Measurements from ENCODE around the gene TMEM234.
A peak's percentile ranks its signal among the peaks of the same experiment; 100 is the strongest.
"Not testable (repeated sequence)": the region's sequence is repeated elsewhere in the genome, so short reads cannot be mapped to it uniquely, and the experiment has no call there.

The TMEM234 gene

DNA sequence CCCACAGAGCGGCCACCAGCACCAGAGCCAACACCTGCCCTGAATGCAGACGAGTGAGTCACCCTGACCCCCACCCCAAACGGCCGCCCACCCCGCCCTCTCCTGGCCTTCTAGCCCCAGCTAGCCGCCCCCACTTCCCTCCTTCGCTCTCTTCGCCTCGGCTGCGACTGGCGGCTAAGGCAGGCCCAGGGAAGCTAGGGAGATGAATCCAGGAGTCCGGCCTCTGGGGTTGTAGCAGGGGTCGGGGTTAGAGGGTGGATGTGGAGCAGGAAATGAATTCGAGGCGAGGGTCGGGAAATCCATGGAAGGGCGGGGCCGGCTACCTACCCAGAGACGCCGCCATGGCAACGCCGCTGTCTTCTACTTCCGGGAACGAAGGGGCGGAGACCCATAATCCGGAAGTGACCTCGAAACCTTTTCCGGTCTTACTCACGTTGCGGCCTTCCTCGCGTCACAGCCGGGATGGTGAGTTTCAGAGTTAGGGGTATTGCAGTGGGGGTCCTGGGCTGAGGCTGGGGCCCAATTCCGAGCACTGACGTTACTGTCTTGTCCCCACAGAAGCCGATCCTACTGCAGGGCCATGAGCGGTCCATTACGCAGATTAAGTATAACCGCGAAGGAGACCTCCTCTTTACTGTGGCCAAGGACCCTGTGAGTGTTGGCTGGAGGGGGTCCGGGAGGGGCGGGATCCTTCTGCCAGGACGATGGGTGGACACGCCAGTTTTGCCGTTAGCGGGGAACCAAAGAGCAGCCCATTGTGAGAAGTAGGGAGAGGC, at the start of gene TMEM234, which contains the start of gene EIF3I:
Gene TMEM234, minus strand, starts transcription at position 374 of the 776 bp plus-strand sequence. Its CDS starts 31 bp downstream, at position 343.
Gene EIF3I, plus strand, starts transcription at position 428 of the 776 bp plus-strand sequence. Its CDS starts 35 bp downstream, at position 463.
- H3K4me3 ChIP-seq (ENCODE audit: low read depth, low read length), result peak within 1 kb of the TSS; percentile 96

DNA sequence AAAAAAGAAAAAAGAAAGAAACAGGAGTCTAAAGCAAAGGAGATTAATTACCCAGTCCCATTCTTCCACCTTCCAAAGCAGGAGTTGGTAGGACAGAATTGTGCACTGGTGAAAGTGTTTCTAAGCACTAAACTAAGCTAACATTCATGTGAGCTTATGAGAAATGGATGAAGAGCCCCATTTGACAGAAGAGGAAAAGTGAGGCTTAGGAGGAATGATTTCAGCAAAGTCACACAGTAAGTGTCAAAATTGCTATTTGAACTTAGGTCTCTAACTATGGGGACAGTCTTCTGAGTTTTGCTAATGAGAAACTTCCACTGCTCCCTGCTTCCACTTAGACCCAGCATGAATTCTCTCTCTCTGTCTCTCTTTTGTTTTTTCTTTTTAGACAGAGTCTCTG, 47.6 kb upstream of the TMEM234 start:
- no peak overlapping the region for H3K4me3 ChIP-seq (ENCODE audit: low read depth, low read length)

DNA sequence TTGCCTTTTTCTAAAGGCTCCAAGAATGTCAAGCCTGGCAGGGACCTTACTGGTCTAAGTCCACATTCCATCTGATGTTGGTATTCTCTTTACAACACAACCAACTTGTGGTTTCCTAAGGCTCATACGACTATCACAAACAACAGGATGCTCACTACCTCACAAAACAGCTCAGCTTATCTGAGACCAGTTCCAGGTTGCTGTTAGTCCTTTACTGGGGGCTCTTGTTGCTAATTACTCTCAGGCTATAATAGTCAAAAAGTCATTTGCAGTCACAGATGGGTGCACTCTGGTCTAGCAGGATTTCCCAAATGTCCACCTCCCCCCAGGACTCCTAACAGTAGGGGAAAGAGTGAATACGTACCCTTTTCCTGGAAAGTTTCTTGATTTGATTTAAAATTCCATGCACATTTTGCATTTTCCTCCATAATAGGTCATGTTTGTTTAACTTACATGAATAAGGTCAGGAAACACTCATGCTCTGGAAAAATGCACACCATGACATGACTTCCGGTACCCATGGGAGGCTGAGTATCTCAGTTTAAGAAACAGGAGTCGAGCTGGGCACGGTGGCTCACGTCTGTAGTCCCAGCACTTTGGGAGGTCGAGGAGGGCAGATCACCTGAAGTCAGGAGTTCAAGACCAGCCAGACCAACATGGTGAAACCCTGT, 44.9 kb upstream of the TMEM234 start:
- H3K4me3 ChIP-seq (ENCODE audit: low read depth, low read length), result no peak overlapping the region

DNA sequence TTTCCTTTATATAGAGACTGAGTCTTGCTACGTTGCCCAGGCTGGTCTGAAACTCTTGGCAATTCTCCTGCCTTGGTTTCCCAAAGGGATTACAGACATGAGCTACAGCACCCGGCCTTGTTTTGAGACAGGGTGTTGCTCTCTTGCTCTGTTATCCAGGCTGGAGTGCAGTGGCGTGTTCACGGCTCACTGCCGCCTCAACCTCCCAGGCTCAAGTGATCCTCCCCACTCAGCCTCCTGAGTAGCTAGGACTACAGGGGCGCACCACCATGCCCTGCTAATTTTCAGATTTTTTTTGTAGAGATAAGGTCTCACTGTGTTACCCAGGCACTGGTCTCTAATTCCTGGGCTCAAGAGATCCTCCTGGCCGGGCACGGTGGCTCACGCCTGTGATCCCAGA, 43.7 kb upstream of the TMEM234 start:
- no peak overlapping the region for H3K4me3 ChIP-seq (ENCODE audit: low read depth, low read length)

DNA sequence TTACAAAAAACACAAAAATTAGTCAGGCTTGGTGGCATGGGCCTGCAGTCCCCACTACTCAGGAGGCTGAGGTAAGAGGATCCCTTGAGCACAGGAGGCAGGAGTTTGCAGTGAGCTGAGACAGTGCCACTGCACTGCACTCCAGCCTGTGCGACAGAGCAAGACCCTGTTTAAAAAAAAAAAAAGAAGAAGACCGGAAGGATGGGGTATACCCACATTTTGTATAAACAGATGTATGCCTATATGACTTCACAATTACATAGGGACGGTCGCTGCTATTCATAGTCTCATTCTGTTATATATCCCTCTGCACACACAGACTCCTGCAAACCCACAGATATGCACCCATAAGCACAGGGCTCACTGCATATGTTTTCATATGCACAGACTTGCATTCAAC, 41.6 kb upstream of the TMEM234 start:
- no peak overlapping the region for H3K4me3 ChIP-seq (ENCODE audit: low read depth, low read length)

DNA sequence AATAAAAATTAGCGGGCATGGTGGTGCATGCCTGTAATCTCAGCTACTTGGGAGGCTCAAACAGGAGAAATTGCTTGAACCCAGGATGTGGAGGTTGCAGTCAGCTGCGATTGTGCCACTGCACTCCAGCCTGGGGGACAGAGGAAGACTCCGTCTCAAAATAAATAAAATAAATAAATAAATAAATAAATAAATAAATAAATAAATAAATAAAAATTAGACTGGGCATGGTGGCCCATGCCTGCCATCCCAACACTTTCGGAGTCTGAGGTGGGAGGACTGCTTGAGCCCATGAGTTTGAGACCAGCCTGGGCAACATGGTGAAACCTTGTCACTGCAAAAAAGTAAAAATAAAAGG, 41.1 kb upstream of the TMEM234 start:
- H3K4me3 ChIP-seq (ENCODE audit: low read depth, low read length), result not testable (repeated sequence)

DNA sequence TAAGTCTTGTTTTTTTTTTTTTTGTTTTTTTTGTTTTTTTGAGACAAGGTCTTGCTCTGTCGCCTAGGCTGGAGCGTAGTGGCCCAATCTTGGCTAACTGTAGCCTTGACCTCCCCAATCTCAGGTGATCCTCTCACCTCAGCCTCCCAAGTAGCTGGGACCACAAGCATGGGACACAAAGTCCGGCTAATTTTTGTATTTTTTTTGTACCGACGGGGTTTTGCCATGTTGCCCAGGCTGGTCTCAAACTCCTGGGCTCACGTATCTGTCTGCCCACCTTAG, 35.0 kb upstream of the TMEM234 start:
- no peak overlapping the region for H3K4me3 ChIP-seq (ENCODE audit: low read depth, low read length)

DNA sequence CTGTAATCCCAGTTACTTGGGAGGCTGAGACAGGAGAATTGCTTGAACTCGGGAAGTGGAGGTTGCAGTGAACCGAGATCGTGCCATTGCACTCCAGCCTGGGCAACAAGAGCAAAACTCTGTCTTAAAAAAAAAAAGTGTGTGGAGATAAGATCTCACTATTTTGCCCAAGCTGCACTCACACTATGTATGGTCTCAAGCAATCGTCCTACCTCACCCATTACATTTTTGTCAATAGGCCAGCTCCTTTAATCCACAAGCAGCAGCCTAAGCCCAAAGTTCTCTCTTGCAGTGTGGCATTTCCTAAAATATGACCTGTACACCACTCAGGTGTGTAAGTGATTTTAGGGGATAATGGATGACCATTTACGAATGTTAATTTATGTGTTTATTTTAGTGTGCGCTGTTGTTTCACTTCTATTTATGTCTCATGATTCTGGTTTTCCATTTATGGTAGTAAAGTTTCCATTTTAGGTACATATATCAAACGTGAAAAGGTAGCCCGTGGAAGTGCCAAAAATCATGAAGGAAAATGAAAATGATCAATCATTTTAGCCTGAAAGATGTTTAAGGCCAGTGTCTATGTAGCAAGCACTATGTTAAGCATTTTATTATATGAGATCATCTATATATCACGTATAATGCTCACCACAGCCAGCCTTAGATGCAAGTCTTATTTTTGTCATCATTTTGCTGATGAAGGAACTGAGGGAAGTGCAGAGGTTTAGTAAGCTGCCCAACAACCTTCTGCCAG, 34.5 kb upstream of the TMEM234 start:
- no peak overlapping the region for H3K4me3 ChIP-seq (ENCODE audit: low read depth, low read length)

DNA sequence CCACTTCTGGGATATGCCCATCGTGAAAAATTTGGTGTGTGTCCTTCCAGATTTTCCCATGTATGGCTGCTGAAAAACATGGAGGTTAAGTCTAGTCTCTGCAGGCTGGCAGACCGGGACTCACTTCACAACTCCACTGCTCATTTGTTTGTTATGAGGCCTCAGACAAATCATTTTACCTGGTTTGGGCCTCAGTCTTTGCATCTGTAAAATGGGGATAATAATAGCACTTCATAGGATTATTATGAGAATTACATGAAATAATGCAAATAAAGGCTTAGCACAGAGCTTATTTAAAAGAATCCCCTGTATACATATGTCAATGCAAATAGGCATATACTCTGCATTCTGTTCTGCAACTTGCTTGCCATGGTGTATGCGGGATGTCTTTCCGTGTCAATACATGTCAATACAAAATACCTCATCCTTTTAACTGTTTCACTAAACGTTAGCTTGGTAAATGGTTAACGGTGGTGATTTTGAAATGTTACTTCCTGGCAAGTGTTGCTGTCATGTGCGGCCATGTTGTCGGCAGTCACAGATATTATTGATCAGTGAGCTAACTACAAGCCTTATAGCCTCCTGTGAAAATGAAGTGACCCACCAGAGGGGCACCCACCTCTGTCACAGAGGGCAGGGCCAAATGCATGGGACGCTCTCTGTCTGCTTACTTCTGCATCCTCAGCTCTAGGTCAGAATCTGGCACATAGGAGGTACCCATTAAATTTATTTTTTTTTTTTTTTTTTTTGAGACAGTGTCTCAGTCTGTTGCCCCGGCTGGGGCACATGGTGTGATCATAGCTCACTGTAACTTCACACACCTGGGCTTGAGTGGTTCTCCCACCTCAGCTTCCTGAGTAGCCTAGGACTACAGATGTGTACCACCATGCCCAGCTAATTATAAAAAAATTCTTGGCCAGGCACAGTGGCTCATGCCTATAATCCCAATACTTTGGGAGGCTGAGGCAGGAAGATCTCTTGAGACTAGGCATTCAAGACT, 33.2 kb upstream of the TMEM234 start:
- no peak overlapping the region for H3K4me3 ChIP-seq (ENCODE audit: low read depth, low read length)

DNA sequence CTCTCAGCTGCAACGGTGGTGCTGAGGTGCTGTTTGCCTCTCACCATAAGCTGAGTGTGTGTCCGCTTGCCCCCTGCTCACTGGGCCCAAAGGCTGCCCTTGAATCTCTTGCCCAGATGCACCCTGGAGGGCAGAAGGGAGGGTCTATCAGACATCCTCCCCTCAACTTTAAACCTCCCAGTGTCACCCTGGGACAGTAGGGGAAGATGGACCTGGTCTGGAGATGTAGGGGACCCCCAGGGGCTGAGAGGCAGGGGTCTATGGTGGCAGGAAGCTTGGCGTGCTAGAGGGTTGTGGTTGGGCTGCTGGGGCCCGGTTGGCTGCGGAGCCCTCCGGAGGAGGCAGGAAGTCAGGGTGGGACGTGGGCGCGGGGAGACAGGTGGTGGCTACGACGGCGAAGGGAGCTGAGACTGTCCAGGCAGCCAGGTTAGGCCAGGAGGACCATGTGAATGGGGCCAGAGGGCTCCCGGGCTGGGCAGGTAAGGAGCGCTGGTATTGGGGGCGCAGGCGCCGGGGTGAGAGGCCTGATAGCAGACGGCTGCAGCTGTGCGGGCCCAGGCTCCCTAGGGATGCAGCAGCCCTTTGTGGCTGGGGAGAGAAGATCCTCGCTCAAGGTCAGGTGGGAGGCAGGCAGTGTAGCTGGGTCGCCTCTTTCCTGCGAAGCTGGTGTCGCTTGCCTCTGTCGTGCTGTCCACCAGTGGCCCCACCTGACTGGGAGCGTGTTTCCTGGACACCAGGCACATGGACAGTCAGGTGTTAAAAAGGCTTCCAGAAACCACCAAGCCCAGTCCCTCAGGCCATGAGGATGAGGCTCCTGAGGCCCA, 29.0 kb upstream of the TMEM234 start, which contains the start of gene LCK:
Gene LCK, plus strand, starts transcription at position 373 of the 824 bp plus-strand sequence. CDS start 23,065 bp downstream, outside the sequence.
- no peak within 1 kb of the TSS for H3K4me3 ChIP-seq (ENCODE audit: low read depth, low read length)

DNA sequence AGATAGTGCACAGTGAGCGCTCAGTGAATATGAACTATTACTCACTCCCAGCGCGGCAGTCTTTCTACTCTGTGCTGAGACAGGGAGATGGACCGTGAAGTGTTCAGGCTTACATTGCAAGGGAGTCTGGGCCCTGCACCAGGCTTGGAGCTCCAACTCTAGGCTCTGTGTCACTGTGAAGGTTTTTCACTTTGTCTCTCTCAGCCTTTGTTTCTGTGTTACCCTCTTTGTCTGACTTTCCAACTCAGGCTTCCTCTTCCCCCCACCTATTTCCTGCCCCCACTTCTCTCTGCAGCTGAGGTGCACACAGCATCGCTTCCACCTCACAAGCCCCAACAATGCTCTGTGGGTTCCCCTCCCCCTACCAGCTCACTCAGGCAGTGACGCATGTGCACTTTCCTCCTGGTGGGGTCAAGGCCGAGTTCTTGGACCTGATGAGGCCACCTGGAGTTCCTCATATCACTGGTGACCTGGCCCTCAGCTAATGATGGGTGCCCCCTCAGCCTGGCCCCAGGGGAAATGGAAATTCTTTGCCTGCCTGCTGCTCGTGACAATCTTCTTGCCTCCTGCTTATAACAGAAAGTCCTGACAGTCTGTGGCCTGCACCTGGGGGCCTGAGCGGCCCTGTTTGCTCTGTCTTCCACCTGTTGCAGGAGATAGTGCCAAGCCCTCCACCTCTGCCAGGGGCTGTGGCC, 27.8 kb upstream of the TMEM234 start:
- no peak overlapping the region for H3K4me3 ChIP-seq (ENCODE audit: low read depth, low read length)

DNA sequence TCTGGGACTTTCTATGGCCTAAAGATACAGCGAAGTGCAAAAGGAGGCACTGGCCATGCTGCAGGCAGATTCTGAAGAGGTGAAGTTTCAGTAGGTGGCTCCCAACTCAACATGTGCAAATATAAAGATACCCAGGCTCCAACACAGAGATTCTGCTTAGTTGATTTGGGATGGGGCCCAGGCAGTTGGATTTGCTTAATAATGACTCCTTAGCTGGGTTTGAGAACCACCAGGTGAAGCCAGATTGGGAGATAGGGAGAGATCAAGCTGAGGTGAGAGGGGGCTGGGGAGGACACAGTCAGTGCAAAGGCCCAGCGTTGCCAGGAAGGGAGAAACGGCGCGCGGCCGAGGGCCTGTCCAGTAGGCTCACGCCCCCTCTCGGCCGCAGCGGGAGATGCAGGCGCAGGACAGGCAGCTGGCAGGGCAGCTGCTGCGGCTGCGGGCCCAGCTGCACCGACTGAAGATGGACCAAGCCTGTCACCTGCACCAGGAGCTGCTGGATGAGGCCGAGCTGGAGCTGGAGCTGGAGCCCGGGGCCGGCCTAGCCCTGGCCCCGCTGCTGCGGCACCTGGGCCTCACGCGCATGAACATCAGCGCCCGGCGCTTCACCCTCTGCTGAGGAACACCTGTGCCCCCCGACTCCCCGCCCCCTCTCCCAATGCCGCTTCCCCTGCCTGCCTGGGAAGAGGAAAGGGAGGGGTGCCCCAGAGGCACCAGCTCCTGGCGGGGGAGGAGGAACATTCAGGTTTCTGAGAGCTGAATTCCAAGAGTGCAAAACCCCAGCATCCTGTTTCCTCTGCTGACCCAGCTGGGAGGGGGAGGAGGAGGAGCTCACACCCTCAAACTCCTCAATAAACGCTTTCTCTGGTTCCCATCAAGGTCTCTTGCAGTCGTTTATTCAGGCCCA, 26.1 kb upstream of the TMEM234 start:
- peak overlapping the region; percentile 20 for H3K4me3 ChIP-seq (ENCODE audit: low read depth, low read length)

DNA sequence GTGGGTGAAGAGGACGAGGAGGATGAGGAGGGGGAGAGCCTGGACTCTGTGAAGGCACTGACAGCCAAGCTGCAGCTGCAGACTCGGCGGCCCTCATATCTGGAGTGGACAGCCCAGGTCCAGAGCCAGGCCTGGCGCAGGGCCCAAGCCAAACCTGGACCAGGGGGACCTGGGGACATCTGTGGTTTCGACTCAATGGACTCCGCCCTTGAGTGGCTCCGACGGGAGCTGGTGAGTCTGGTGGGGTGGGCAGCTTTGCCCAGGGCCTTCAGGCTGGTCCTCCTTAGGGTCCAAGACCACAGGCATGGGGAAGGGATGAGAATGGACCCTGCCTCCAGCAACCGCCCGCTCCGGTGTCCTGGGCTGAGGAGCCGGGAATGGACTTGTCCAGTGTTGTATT, 25.3 kb upstream of the TMEM234 start:
- H3K4me3 ChIP-seq (ENCODE audit: low read depth, low read length), result no peak overlapping the region

DNA sequence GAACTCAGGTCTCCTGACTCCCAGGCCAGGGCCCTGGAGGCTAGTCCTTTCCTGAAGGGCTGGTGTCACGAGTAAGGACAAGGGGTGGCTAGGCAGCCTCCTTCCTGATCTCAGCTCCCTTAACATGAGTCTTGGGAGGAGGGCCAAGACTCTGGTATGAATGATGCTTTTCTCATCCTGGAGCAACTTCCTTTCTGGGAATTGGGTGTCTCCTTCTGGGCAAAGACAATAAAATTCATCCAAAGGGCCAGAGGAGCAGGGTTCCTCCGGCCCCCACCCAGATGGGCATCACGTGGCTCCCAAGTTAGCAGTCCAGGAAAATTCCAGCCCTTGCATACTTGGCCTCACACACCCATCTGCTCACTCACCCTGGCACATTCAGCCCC, 24.7 kb upstream of the TMEM234 start, which contains the start of gene FAM167B:
Gene FAM167B, plus strand, starts transcription at position 335 of the 386 bp plus-strand sequence. CDS start 200 bp downstream, outside the sequence.
- H3K4me3 ChIP-seq (ENCODE audit: low read depth, low read length), result no peak within 1 kb of the TSS

DNA sequence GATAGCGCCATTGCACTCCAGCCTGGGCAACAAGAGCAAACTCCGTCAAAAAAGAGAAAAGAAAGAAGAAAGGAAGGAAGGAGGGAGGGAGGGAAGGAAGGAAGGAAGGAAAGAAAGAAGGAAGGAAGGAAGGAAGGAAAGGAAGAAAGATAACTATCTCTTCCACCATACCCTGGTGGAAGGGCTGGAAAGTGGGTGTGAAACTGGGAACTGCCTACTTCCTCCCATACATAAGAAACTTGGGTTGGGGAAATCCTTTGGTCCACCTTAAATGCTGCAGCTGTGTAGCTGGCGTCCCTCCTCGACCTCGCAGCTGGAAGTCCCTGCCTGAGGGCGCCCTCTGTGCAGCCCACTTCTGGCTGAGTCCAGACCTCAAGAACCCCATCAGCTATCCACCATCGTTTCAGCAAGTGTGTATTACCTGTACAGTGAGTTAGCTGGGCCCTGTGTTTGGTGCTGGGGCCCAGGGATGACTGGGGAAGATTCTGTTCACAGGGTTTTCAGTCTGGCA, 20.2 kb upstream of the TMEM234 start:
- no peak overlapping the region for H3K4me3 ChIP-seq (ENCODE audit: low read depth, low read length)

DNA sequence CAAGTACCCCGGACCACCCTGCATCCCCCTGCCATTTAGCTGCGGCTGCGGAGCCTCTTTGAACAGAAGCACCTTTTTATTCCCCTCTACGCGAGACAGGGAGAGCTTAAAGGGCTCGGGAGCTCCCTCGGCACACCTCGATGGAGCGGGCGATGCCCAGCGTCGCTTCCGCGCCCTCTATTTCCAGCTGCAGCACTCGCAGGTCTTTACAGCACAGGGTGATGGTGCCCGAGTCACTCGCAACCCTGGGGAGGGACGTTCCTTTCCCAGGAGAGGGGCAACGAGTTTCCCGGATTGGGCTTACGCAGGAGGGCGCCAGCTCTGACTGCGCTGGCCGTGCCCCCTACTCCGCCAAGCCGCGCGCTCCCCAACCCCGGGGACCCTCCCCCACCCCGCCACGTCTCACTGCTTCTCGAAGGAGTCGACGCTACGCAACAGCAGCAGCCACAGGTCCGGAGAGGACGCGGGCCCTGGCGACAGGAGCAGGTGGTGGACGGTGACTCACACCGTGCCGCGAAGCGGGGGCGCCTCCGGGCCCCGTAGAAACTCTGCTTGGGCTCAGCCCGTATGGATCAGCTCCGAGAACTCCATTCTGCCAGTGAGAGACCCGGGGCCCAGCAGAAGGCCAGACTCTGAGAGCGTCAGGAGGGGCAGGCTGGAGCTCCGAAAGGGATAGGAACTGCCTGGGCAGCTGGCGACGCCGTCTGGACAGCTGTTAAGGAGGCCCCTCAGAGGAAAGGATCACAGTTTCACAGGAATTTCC, 19.0 kb upstream of the TMEM234 start:
- peak overlapping the region; percentile 74 for H3K4me3 ChIP-seq (ENCODE audit: low read depth, low read length)

Data from iPS-11a (cell line).